ENCODE measurements around the gene USP34.
A peak's percentile ranks its signal among the peaks of the same experiment; 100 is the strongest.

The USP34 gene

GRCh38 chr2:61318553-61318952 is 152.3 kb downstream of the USP34 start:
- DNase-seq (ENCODE audit: low read depth), result no peak

GRCh38 chr2:61295981-61296380 is 174.9 kb downstream of the USP34 start:
- DNase-seq (ENCODE audit: low read depth), result no peak

- DNase-seq (ENCODE audit: low read depth), result no peak
Measured at GRCh38 chr2:61291851-61292575, 178.9 kb downstream of the USP34 start.

- DNase-seq (ENCODE audit: low read depth), result no peak
Measured at GRCh38 chr2:61288070-61288841, 182.6 kb downstream of the USP34 start.

GRCh38 chr2:61287254-61287653 is 183.6 kb downstream of the USP34 start:
- DNase-seq (ENCODE audit: low read depth), result no peak

- DNase-seq (ENCODE audit: low read depth), result no peak
Measured at GRCh38 chr2:61283443-61284160, 187.3 kb downstream of the USP34 start.

GRCh38 chr2:61282104-61282590 is 188.7 kb downstream of the USP34 start:
- no peak for DNase-seq (ENCODE audit: low read depth)

- no peak for DNase-seq (ENCODE audit: low read depth)
Measured at GRCh38 chr2:61281321-61281720, 189.6 kb downstream of the USP34 start.

GRCh38 chr2:61277756-61278155 is 193.1 kb downstream of the USP34 start:
- DNase-seq (ENCODE audit: low read depth), result no peak

GRCh38 chr2:61275575-61276184 is 195.2 kb downstream of the USP34 start:
- DNase-seq (ENCODE audit: low read depth), result no peak

- DNase-seq (ENCODE audit: low read depth), result no peak
Measured at GRCh38 chr2:61272421-61273070, 198.3 kb downstream of the USP34 start.

- no peak for DNase-seq (ENCODE audit: low read depth)
Measured at GRCh38 chr2:61268249-61268648, 202.6 kb downstream of the USP34 start.

GRCh38 chr2:61266632-61267505 is 204.0 kb downstream of the USP34 start:
- DNase-seq (ENCODE audit: low read depth), result no peak

- DNase-seq (ENCODE audit: low read depth), result no peak
Measured at GRCh38 chr2:61263830-61264229, 207.1 kb downstream of the USP34 start.

GRCh38 chr2:61262699-61263098 is 208.2 kb downstream of the USP34 start:
- DNase-seq (ENCODE audit: low read depth), result no peak

GRCh38 chr2:61257446-61257845 is 213.4 kb downstream of the USP34 start:
- no peak for DNase-seq (ENCODE audit: low read depth)

- peak; percentile 30 for DNase-seq (ENCODE audit: low read depth)
Measured at GRCh38 chr2:61255580-61256437, 215.1 kb downstream of the USP34 start.

GRCh38 chr2:61254536-61254935 is 216.4 kb downstream of the USP34 start:
- no peak for DNase-seq (ENCODE audit: low read depth)

GRCh38 chr2:61253136-61253535 is 217.8 kb downstream of the USP34 start:
- DNase-seq (ENCODE audit: low read depth), result no peak

GRCh38 chr2:61252031-61252430 is 218.9 kb downstream of the USP34 start:
- DNase-seq (ENCODE audit: low read depth), result no peak

Measured in stromal cell of bone marrow (primary cell).